HepG2 (cell line): ENCODE data around the gene PYY. TPM values are rescaled to one million over a fixed set of nuclear protein-coding genes. Genes with fewer than 3 reads are reported as not detected.

Experiments used
- ATF7 ChIP-seq, 2 experiments: fragments of 450-650 bp in 1 of 2; sonication (generic) in 1 of 2; formaldehyde crosslinking in 1 of 2; IDR thresholded peaks; 2 replicates each; pipeline versions ENCODE4 v1.4.0 to v1.6.1; 2016 to 2020; ENCODE audit warnings: antibody characterized with exemption in 1 of 2, mild to moderate bottlenecking in 1 of 2, missing genetic modification reagents in 1 of 2
- CHD2 ChIP-seq: IDR thresholded peaks from 2 replicates; pipeline ENCODE4 v1.6.1; 2011; ENCODE audit warnings: low read depth, low read length, improper control_type of control experiment
- MYNN ChIP-seq: sonication (generic); formaldehyde crosslinking; IDR thresholded peaks from 2 replicates; pipeline ENCODE4 v1.4.0; 2020; ENCODE audit warnings: mild to moderate bottlenecking, low read depth, missing genetic modification reagents
- PLSCR1 ChIP-seq: sonication (generic); formaldehyde crosslinking; IDR thresholded peaks from 2 replicates; pipeline ENCODE4 v1.5.0; 2020; ENCODE audit warnings: missing genetic modification reagents, mild to moderate bottlenecking, borderline replicate concordance
- PRDM15 ChIP-seq: sonication (generic); formaldehyde crosslinking; IDR thresholded peaks from 2 replicates; pipeline ENCODE4 v1.4.0; 2020; ENCODE audit warnings: missing genetic modification reagents
- PRPF4 ChIP-seq: fragments of 200-400 bp; formaldehyde crosslinking; IDR thresholded peaks from 2 replicates; pipeline ENCODE4 v1.6.1; 2016; ENCODE audit warnings: low read length, low read depth; ENCODE audit not compliant: poor library complexity, severe bottlenecking
- ZFYVE20 ChIP-seq: sonication (generic); formaldehyde crosslinking; IDR thresholded peaks from 2 replicates; pipeline ENCODE4 v1.8.0; 2023; ENCODE audit warnings: low read depth, mild to moderate bottlenecking, moderate library complexity, missing genetic modification reagents, borderline replicate concordance
- polyA plus RNA-seq, 8 experiments: library from polyadenylated mRNA; depleted of rRNA in 3 of 8; stranded (reverse) in 7 of 8; unstranded in 1 of 8; fragments of >200 nt; fragmentation: Illumina TruSeq in 4 of 8; extraction: Trizol in 4 of 8; gene quantifications; 2 replicates each; pipeline versions ENCODE4 v1.2.1 to v1.2.3, GENCODE V29; 2011 to 2016; ENCODE audit warnings: low read depth in 4 of 8, missing spikeins in 1 of 8, mixed read lengths in 1 of 8; ENCODE audit not compliant: insufficient read depth in 1 of 8
- total RNA-seq, 5 experiments: library from RNA; depleted of rRNA; stranded (reverse); fragments of >200 nt; fragmentation: Illumina TruSeq; extraction: Trizol; gene quantifications; 2 replicates each; pipeline ENCODE4 v1.2.3, GENCODE V29; 2016; ENCODE audit warnings: low read depth in 1 of 5
- TF ChIP-seq, protein P1 (sequence below): IDR thresholded peaks from 2 replicates; pipeline ENCODE4 v1.6.1; 2016; ENCODE audit warnings: low read depth, missing genetic modification reagents, missing compliant biosample characterization
- TF ChIP-seq, protein P2 (sequence below): sonication (generic); formaldehyde crosslinking; IDR thresholded peaks from 2 replicates; pipeline ENCODE4 v1.4.0; 2020; ENCODE audit warnings: missing genetic modification reagents
- TF ChIP-seq, protein P3 (sequence below): sonication (generic); formaldehyde crosslinking; IDR thresholded peaks from 2 replicates; pipeline ENCODE4 v1.4.0; 2020; ENCODE audit warnings: low read depth, missing genetic modification reagents

The PYY gene
- total and polyA plus RNA-seq, 2 of the 13 experiments (the other 11 are each of a cell fraction or from before 2014, with no cell fraction given): 0.25 TPM; not detected in 1

DNA sequence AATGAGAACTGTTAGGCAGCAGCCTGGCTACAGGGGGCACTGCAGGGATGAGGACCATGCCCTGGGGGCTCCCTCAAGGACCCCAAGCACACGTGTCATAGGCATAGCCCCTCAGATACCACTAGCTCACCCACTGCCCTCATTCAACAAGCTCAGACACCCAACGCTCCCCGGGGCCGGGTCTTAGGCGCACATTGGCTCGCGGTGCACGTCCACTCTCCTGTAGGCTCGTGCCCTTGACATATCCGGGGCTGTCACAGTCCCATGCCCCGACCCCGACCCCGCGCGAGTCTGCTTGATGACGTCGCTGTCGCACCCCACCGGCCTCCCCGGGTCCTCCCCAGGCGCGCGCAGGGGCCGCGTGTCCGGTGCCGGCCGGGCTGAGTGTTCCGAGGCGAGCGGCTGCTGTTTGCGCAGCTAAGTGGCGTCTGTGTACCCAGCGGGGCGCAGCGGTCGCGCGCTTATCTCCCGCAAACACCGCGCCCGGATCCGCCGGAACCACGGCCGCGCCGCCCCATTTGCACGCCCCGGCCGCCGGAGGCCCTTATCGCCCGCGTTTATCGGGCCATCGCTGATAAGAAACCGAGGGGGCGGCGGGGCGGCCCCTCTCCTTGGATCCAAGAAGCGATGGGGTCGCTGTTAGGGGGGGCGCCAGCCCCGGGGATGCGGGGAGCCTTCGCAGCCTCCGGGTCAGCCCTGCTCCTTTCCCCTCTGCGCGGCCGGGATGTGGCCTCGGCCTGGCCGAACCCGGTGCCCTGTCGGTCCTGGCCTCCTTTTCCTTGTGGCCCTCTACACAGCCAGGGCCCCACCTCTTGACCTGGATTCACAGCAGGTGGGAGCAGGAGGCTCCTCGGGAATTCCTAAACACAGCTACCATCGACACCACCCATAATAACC lies 30.0 kb upstream of the PYY start (continued):
- TF ChIP-seq, protein P1, sequence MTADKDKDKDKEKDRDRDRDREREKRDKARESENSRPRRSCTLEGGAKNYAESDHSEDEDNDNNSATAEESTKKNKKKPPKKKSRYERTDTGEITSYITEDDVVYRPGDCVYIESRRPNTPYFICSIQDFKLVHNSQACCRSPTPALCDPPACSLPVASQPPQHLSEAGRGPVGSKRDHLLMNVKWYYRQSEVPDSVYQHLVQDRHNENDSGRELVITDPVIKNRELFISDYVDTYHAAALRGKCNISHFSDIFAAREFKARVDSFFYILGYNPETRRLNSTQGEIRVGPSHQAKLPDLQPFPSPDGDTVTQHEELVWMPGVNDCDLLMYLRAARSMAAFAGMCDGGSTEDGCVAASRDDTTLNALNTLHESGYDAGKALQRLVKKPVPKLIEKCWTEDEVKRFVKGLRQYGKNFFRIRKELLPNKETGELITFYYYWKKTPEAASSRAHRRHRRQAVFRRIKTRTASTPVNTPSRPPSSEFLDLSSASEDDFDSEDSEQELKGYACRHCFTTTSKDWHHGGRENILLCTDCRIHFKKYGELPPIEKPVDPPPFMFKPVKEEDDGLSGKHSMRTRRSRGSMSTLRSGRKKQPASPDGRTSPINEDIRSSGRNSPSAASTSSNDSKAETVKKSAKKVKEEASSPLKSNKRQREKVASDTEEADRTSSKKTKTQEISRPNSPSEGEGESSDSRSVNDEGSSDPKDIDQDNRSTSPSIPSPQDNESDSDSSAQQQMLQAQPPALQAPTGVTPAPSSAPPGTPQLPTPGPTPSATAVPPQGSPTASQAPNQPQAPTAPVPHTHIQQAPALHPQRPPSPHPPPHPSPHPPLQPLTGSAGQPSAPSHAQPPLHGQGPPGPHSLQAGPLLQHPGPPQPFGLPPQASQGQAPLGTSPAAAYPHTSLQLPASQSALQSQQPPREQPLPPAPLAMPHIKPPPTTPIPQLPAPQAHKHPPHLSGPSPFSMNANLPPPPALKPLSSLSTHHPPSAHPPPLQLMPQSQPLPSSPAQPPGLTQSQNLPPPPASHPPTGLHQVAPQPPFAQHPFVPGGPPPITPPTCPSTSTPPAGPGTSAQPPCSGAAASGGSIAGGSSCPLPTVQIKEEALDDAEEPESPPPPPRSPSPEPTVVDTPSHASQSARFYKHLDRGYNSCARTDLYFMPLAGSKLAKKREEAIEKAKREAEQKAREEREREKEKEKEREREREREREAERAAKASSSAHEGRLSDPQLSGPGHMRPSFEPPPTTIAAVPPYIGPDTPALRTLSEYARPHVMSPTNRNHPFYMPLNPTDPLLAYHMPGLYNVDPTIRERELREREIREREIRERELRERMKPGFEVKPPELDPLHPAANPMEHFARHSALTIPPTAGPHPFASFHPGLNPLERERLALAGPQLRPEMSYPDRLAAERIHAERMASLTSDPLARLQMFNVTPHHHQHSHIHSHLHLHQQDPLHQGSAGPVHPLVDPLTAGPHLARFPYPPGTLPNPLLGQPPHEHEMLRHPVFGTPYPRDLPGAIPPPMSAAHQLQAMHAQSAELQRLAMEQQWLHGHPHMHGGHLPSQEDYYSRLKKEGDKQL: peak; percentile 99
- no peak for TF ChIP-seq PLSCR1 (CRISPR knock-in tag)
- TF ChIP-seq PRPF4: no peak
- TF ChIP-seq ZFYVE20: no peak
- TF ChIP-seq CHD2: 0 out of 2 replicates have a peak, but pooled peaks have one; percentile 19
- TF ChIP-seq ATF7 (IDR thresholded peaks at IDR 0.05): no peak
- TF ChIP-seq ATF7 (CRISPR knock-in tag; IDR thresholded peaks at IDR 0.05): peak; percentile 68; the same call in 1 of the 2 replicates
- TF ChIP-seq, protein P2, sequence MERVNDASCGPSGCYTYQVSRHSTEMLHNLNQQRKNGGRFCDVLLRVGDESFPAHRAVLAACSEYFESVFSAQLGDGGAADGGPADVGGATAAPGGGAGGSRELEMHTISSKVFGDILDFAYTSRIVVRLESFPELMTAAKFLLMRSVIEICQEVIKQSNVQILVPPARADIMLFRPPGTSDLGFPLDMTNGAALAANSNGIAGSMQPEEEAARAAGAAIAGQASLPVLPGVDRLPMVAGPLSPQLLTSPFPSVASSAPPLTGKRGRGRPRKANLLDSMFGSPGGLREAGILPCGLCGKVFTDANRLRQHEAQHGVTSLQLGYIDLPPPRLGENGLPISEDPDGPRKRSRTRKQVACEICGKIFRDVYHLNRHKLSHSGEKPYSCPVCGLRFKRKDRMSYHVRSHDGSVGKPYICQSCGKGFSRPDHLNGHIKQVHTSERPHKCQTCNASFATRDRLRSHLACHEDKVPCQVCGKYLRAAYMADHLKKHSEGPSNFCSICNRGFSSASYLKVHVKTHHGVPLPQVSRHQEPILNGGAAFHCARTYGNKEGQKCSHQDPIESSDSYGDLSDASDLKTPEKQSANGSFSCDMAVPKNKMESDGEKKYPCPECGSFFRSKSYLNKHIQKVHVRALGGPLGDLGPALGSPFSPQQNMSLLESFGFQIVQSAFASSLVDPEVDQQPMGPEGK: peak; percentile 83
- TF ChIP-seq PRDM15: peak; percentile 96
- TF ChIP-seq, protein P3, sequence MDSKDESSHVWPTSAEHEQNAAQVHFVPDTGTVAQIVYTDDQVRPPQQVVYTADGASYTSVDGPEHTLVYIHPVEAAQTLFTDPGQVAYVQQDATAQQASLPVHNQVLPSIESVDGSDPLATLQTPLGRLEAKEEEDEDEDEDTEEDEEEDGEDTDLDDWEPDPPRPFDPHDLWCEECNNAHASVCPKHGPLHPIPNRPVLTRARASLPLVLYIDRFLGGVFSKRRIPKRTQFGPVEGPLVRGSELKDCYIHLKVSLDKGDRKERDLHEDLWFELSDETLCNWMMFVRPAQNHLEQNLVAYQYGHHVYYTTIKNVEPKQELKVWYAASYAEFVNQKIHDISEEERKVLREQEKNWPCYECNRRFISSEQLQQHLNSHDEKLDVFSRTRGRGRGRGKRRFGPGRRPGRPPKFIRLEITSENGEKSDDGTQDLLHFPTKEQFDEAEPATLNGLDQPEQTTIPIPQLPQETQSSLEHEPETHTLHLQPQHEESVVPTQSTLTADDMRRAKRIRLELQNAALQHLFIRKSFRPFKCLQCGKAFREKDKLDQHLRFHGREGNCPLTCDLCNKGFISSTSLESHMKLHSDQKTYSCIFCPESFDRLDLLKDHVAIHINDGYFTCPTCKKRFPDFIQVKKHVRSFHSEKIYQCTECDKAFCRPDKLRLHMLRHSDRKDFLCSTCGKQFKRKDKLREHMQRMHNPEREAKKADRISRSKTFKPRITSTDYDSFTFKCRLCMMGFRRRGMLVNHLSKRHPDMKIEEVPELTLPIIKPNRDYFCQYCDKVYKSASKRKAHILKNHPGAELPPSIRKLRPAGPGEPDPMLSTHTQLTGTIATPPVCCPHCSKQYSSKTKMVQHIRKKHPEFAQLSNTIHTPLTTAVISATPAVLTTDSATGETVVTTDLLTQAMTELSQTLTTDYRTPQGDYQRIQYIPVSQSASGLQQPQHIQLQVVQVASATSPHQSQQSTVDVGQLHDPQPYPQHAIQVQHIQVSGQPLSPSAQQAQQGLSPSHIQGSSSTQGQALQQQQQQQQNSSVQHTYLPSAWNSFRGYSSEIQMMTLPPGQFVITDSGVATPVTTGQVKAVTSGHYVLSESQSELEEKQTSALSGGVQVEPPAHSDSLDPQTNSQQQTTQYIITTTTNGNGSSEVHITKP (CRISPR knock-in tag): no peak
- no peak for TF ChIP-seq MYNN (CRISPR knock-in tag)
